ENCODE measurements around the gene TCP11L2. TPM values are rescaled to one million over a fixed set of nuclear protein-coding genes. Genes with fewer than 3 reads are reported as not detected.

Gene TCP11L2
- total and polyA plus RNA-seq, 4 experiments from 2014 or later, result 21.7 to 186 (median 110) TPM

DNA sequence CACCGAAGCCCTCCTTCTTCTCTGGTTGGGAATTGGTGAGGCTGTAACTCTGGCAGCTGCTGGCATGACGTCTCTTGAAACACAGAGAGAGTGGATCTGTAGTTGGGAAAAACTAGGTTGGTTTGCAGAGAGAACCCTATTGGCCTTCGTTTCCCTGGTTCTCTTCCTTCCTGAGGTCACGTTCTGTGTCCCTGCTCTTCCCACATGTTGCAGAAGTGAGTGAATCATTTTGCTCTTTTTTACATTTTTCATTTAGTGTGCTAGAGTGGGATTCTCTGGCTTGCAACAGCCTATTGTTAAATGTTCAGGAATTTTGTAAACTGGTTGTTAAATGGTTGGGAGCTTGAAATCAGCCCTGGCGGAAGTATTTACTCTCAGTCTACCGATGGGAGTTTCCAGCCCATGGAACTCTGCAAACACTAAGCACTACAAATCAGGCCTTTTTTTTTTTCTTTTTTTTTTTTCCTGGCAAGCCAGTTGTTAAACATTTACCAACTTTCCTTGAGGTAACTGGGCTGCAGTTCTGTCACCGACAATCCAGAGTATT is 27.9 kb upstream of the TCP11L2 start:
- H3K27me3 Mint-ChIP-seq, result peaks cover 0 to 1% of the 10 kb centered on the region in 2 donors

DNA sequence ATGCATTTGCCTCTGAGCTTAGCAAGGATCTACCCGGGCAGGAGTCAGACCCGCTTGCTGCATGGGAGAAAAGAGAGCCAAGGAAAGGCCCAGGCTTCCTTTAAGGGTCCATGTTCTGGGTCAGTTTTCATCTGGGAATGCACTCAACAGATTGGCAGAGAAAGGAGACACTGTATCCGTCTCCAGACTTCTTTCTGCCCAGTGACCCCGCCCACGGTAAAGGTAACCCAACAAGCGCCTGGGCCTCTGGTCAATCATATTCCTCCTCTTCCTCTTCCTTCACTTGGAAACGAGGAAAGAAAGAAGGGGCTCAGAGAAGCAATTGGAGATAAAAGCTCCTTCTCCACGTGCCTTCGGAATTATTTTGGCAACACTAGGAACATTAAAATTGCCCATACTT is 27.1 kb upstream of the TCP11L2 start:
- H3K27ac Mint-ChIP-seq, result no peak overlapping the region
- H3K4me1 ChIP-seq (ENCODE audit: insufficient read depth, low read length), result no peaks in the 10 kb centered on the region
- peaks cover 0 to 1% of the 10 kb centered on the region in 2 donors for H3K27me3 Mint-ChIP-seq
- H3K4me3 ChIP-seq (ENCODE audit: low read length in 2 of 2), result no peak overlapping the region
- H3K9me3 Mint-ChIP-seq, result no peaks in the 10 kb centered on the region
- no peak overlapping the region for H3K4me3 Mint-ChIP-seq
- no peaks in the 10 kb centered on the region for H3K27me3 ChIP-seq (ENCODE audit: insufficient read depth, low read length)
- DNase-seq, result no peak
- ChIA-PET CTCF (ENCODE audit: partially characterized antibody) (interaction anchor here (1.0 to 2.0 kb wide), 5 partner anchors 9 to 54 kb away, joined by 3 to 7 read pairs (median 4); no protein-coding TSS in a partner anchor), POLR2A (ENCODE audit: partially characterized antibody) (interaction anchor here (1.1 kb wide), 2 partner anchors 27 to 28 kb away, joined by 3 read pairs; no protein-coding TSS in a partner anchor)
- H3K27ac ChIP-seq (ENCODE audit: low read depth, low read length), result no peak overlapping the region
- no peaks in the 10 kb centered on the region for H3K36me3 Mint-ChIP-seq
- no peaks in the 10 kb centered on the region for H3K4me1 Mint-ChIP-seq
- intact Hi-C loops (cut with micrococcal nuclease), result no loop called here
- H3K36me3 ChIP-seq (ENCODE audit: insufficient read depth, low read length), result no peaks in the 10 kb centered on the region
- H3K9me3 ChIP-seq (ENCODE audit: control insufficient read depth in 1 of 2, low read length in 2 of 2), result no peaks in the 10 kb centered on the region

More for the DNA sequence above, 27.9 kb upstream of the TCP11L2 start:
- DNase-seq, result no peak
- no peak overlapping the region for H3K27ac ChIP-seq (ENCODE audit: low read depth, low read length)
- Mint-ChIP-seq H3K36me3 (no peaks in the 10 kb centered on the region), H3K4me1 (no peaks in the 10 kb centered on the region), H3K4me3 (no peak overlapping the region), H3K9me3 (no peaks in the 10 kb centered on the region), H3K27ac (peak overlapping the region in 1 of 7 donors; percentile 31)
- ChIA-PET POLR2A (ENCODE audit: partially characterized antibody) (interaction anchor here (0.6 to 1.7 kb wide), 4 partner anchors 23 to 29 kb away, joined by 3 to 6 read pairs (median 3); no protein-coding TSS in a partner anchor), CTCF (ENCODE audit: partially characterized antibody) (interaction anchor here (0.9 to 2.0 kb wide), 6 partner anchors 8 to 54 kb away, joined by 3 to 7 read pairs (median 4); no protein-coding TSS in a partner anchor)
- H3K4me1 ChIP-seq (ENCODE audit: insufficient read depth, low read length), result no peaks in the 10 kb centered on the region
- H3K36me3 ChIP-seq (ENCODE audit: insufficient read depth, low read length), result no peaks in the 10 kb centered on the region
- H3K27me3 ChIP-seq (ENCODE audit: insufficient read depth, low read length), result no peaks in the 10 kb centered on the region
- intact Hi-C loops (cut with micrococcal nuclease), result no loop called here
- H3K4me3 ChIP-seq (ENCODE audit: low read length in 2 of 2), result no peak overlapping the region
- H3K9me3 ChIP-seq (ENCODE audit: control insufficient read depth in 1 of 2, low read length in 2 of 2), result no peaks in the 10 kb centered on the region

DNA sequence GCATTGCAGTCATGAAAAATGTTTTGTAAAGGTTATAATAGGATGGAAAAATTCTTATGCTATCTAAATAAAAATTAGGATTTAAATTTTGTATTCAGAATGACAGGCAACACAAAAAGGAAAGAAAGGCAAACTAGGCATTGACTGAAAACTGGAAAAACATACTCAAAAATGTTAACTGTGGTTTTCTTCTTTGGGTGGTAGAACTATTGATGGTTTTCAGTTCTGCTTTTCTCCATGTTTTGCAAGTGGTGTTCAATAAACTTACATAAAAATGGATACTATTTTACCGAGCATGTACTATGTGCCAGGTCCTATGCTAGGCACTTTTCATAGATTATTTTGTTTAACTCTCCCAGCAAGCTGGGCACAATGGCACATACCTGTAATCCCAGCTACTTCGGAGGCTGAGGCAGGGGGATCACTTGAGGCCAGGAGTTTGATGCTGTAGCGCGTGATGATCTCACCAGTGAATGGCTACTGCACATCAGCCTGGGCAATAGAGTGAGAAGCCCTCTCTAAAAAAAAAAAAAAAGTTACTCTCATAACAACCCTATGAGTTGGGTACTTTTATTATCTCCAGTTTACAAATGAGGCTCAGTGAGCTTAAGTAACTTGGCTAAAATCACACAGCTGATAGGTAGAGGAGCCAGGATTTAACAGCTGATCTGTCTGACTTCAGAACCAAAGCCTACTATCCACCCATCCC is 26.3 kb upstream of the TCP11L2 start:
- no peaks in the 10 kb centered on the region for H3K4me1 ChIP-seq (ENCODE audit: insufficient read depth, low read length)
- intact Hi-C loops (cut with micrococcal nuclease), result no loop called here

DNA sequence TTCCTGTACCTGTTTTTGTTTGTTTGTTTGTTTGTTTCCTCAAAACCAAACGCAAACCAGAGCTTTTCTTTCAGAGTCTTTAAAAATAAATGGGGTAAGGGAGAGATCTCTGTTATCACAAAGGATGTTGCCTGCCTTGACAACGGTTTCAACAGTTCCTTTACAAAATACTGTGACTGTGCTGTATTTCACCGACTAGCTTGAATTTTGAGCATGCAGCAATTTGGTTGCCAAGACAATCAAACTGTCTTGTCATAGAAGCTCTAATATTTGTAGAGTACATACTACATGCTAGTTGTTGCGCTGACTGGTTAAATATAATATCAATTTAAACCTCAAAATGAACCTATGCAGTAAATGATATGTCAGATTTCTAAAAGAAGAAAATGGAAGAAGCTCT is 22.4 kb upstream of the TCP11L2 start:
- no peak overlapping the region for H3K4me3 ChIP-seq (ENCODE audit: low read length in 2 of 2)
- intact Hi-C loops (cut with micrococcal nuclease), result no loop called here
- H3K27me3 ChIP-seq (ENCODE audit: insufficient read depth, low read length), result no peaks in the 10 kb centered on the region
- H3K9me3 ChIP-seq (ENCODE audit: control insufficient read depth in 1 of 2, low read length in 2 of 2), result peaks cover 6 to 7% of the 10 kb centered on the region in 2 donors
- H3K27me3 Mint-ChIP-seq, result peaks cover 0 to 7% of the 10 kb centered on the region in 2 donors
- ChIA-PET POLR2A (ENCODE audit: partially characterized antibody) (interaction anchor here (3.0 to 8.2 kb wide), 2 partner anchors 23 to 52 kb away, joined by 9 to 100 read pairs; partner anchors contain the start of gene TCP11L2), CTCF (ENCODE audit: partially characterized antibody) (interaction anchor here (1.1 to 9.8 kb wide), 6 partner anchors 19 to 60 kb away, joined by 3 to 245 read pairs (median 4); no protein-coding TSS in a partner anchor)
- peaks cover 3 to 20% (median 7%) of the 10 kb centered on the region in 8 donors for H3K9me3 Mint-ChIP-seq
- H3K36me3 ChIP-seq (ENCODE audit: insufficient read depth, low read length), result no peaks in the 10 kb centered on the region
- H3K4me1 ChIP-seq (ENCODE audit: insufficient read depth, low read length), result no peaks in the 10 kb centered on the region
- H3K4me3 Mint-ChIP-seq, result no peak overlapping the region
- H3K27ac ChIP-seq (ENCODE audit: low read depth, low read length), result no peak overlapping the region
- no peak overlapping the region for H3K27ac Mint-ChIP-seq
- peaks cover 3 to 4% of the 10 kb centered on the region in 2 donors for H3K36me3 Mint-ChIP-seq
- peaks cover 0 to 5% (median 2%) of the 10 kb centered on the region in 4 donors for H3K4me1 Mint-ChIP-seq
- no peak for DNase-seq

More for the DNA sequence above, 26.3 kb upstream of the TCP11L2 start:
- Mint-ChIP-seq H3K27me3 (peaks cover 0 to 1% of the 10 kb centered on the region in 2 donors), H3K27ac (no peak overlapping the region), H3K4me1 (no peaks in the 10 kb centered on the region), H3K4me3 (no peak overlapping the region), H3K36me3 (no peaks in the 10 kb centered on the region), H3K9me3 (peaks cover 0 to 2% (median 0%) of the 10 kb centered on the region in 8 donors)
- no peaks in the 10 kb centered on the region for H3K27me3 ChIP-seq (ENCODE audit: insufficient read depth, low read length)
- no peak overlapping the region for H3K4me3 ChIP-seq (ENCODE audit: low read length in 2 of 2)
- no peaks in the 10 kb centered on the region for H3K9me3 ChIP-seq (ENCODE audit: control insufficient read depth in 1 of 2, low read length in 2 of 2)
- ChIA-PET POLR2A (ENCODE audit: partially characterized antibody) (interaction anchor here (0.6 kb wide), 1 partner anchor 70 kb away, joined by 3 read pairs; no protein-coding TSS in a partner anchor), CTCF (ENCODE audit: partially characterized antibody) (interaction anchor here (1.5 to 2.0 kb wide), 3 partner anchors 8 to 52 kb away, joined by 4 to 7 read pairs (median 7); no protein-coding TSS in a partner anchor)
- H3K27ac ChIP-seq (ENCODE audit: low read depth, low read length), result no peak overlapping the region
- DNase-seq, result no peak
- H3K36me3 ChIP-seq (ENCODE audit: insufficient read depth, low read length), result no peaks in the 10 kb centered on the region

DNA sequence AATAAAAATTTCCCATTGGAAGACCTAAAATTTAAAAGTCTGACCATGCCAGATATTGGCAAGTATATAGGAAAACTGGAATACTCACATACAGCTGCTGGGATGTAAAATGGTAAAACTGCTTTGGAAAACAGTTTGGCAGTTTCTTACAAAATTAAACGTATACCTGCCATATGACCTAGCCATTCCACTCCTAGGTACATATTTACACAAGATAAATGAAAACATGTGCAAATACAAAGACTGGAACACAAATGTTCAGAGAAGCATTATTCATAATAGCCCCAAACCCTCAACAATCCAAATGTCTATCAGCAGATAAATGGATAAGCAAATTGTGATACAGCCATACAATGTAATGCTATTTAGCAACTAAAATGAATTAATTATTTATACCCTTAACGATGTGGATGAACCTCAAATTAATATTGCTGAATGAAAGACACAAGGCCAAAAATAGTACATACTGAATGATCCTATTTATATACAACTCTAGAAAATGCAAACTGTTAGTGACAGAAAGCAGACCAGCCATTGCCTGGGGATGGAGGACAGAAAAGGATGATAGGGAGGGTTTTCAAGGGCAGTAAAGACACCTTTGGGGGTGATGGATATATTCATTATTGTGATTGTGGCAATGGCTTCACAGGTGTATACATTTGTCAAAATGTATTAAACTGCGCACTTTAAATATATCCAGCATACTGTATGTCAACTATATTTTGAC is 21.3 kb upstream of the TCP11L2 start:
- no peak overlapping the region for H3K27ac Mint-ChIP-seq
- peaks cover 3 to 20% (median 7%) of the 10 kb centered on the region in 8 donors for H3K9me3 Mint-ChIP-seq
- no peak overlapping the region for H3K4me3 Mint-ChIP-seq
- H3K4me1 Mint-ChIP-seq, result peaks cover 0 to 5% (median 2%) of the 10 kb centered on the region in 4 donors
- Histone ChIP-seq H3K9me3 (ENCODE audit: control insufficient read depth in 1 of 2, low read length in 2 of 2) (peaks cover 6 to 7% of the 10 kb centered on the region in 2 donors), H3K36me3 (ENCODE audit: insufficient read depth, low read length) (no peaks in the 10 kb centered on the region), H3K4me1 (ENCODE audit: insufficient read depth, low read length) (no peaks in the 10 kb centered on the region), H3K27me3 (ENCODE audit: insufficient read depth, low read length) (no peaks in the 10 kb centered on the region), H3K4me3 (ENCODE audit: low read length in 2 of 2) (no peak overlapping the region), H3K27ac (ENCODE audit: low read depth, low read length) (no peak overlapping the region)
- H3K36me3 Mint-ChIP-seq, result peaks cover 3 to 4% of the 10 kb centered on the region in 2 donors
- DNase-seq, result no peak
- H3K27me3 Mint-ChIP-seq, result peaks cover 0 to 11% of the 10 kb centered on the region in 2 donors
- POLR2A ChIA-PET (ENCODE audit: partially characterized antibody), result interaction anchor here (1.8 to 8.2 kb wide), 3 partner anchors 14 to 54 kb away, joined by 6 to 100 read pairs (median 24); partner anchors contain the start of gene TCP11L2
- CTCF ChIA-PET (ENCODE audit: partially characterized antibody), result interaction anchor here (1.1 to 9.8 kb wide), 11 partner anchors 14 to 77 kb away, joined by 3 to 245 read pairs (median 4); no protein-coding TSS in a partner anchor
- intact Hi-C loops (cut with micrococcal nuclease), result no loop called here

DNA sequence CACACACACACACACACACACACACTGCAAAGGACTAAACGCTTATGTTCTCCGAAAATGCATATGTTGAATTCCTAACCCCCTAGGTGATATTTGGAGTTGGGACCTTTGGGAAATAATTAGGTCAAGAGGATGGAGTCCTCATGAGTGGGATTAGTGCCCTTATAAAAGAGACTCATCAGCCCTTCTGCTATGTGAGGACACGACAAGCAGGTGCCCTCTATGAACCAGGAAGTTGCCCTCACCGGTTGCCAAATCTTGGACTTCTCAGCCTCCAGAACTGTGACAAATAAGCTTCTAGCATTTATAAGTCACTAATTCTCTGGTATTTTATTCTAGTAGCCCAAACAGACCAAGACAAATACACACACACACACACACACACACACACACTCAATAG is 20.7 kb upstream of the TCP11L2 start:
- H3K9me3 ChIP-seq (ENCODE audit: control insufficient read depth in 1 of 2, low read length in 2 of 2), result peaks cover 6 to 7% of the 10 kb centered on the region in 2 donors
- no peaks in the 10 kb centered on the region for H3K27me3 ChIP-seq (ENCODE audit: insufficient read depth, low read length)
- Mint-ChIP-seq H3K27ac (no peak overlapping the region), H3K4me3 (no peak overlapping the region), H3K4me1 (peaks cover 0 to 5% (median 2%) of the 10 kb centered on the region in 4 donors), H3K36me3 (peaks cover 3 to 4% of the 10 kb centered on the region in 2 donors), H3K9me3 (peaks cover 3 to 20% (median 7%) of the 10 kb centered on the region in 8 donors), H3K27me3 (peaks cover 0 to 11% of the 10 kb centered on the region in 2 donors)
- H3K4me3 ChIP-seq (ENCODE audit: low read length in 2 of 2), result no peak overlapping the region
- H3K4me1 ChIP-seq (ENCODE audit: insufficient read depth, low read length), result no peaks in the 10 kb centered on the region
- no peak overlapping the region for H3K27ac ChIP-seq (ENCODE audit: low read depth, low read length)
- intact Hi-C loops (cut with micrococcal nuclease), result loop anchor here (1.0 kb wide), 3 partner anchors 19 to 55 kb away; partner anchors contain the start of gene CKAP4
- CTCF ChIA-PET (ENCODE audit: partially characterized antibody), result interaction anchor here (1.0 to 9.8 kb wide), 21 partner anchors 8 to 76 kb away, joined by 3 to 245 read pairs (median 4); no protein-coding TSS in a partner anchor
- POLR2A ChIA-PET (ENCODE audit: partially characterized antibody), result interaction anchor here (0.7 to 8.2 kb wide), 4 partner anchors 13 to 54 kb away, joined by 3 to 100 read pairs (median 15); partner anchors contain the start of gene TCP11L2
- DNase-seq, result no peak
- no peaks in the 10 kb centered on the region for H3K36me3 ChIP-seq (ENCODE audit: insufficient read depth, low read length)

All from CD4-positive, alpha-beta memory T cell (primary cell).